ENCODE results near the gene BICD2.

The BICD2 gene

DNA sequence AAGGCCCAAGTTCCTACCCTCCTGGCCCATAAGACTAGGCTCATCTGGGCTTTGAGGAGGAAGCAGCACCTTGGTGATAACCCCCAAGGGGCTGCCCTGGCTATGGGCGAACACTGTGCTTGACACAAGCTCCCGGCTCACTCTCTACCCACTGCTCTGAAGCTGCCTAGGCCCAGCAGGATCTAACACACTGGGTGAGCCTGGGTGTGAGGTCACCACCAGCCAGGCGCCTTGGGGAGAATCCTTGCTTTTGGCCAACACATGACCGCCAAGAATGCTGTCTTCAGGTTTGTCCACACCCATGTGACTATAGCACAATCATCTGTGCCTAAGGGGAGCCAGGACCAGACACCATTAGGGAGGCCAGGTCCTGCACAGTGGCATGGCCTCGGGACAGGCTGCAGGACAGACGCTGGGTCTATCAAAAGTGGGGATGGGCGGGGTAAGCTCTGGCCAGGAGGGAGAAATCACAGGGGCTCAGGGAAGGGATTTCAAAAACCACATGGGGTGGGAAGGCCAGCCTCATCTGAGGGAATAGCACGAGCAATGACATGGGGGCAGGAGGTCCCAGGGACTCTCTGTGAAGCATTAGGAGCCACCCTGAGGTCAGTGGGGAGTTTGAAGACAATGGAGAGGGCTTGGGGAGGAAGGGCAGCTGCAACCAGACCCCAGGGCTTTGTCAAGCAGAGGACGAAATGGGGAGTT, 29.6 kb downstream of the BICD2 start:
- Histone ChIP-seq H3K9me2 (replicated peaks; ENCODE audit: insufficient read depth, low read length) (no peaks in the 10 kb centered on the region), H3K27ac (ENCODE audit: low read length) (no peak overlapping the region), H3K4me2 (ENCODE audit: low read depth, low read length) (no peak overlapping the region), H3K4me1 (ENCODE audit: low read length) (peaks cover 39% of the 10 kb centered on the region), H3K9ac (ENCODE audit: low read length) (no peak overlapping the region), H4K20me1 (ENCODE audit: insufficient read depth, low read length) (peaks cover 51% of the 10 kb centered on the region), H3F3A (ENCODE audit: insufficient read depth, low read length) (peaks cover 27% of the 10 kb centered on the region), H3K4me3 (ENCODE audit: low read length) (no peak overlapping the region), H3K9me3 (replicated peaks; ENCODE audit: insufficient read depth, low read length) (no peaks in the 10 kb centered on the region), H2AFZ (ENCODE audit: low read length) (no peak overlapping the region), H3K27me3 (replicated peaks; ENCODE audit: insufficient read depth, low read length) (no peaks in the 10 kb centered on the region), H3K79me2 (ENCODE audit: low read length) (peaks cover 98% of the 10 kb centered on the region), H3K36me3 (replicated peaks; ENCODE audit: insufficient read depth, low read length) (no peaks in the 10 kb centered on the region)
- TF ChIP-seq EZH2 (optimal IDR thresholded peaks at IDR 0.05; ENCODE audit: low read depth, low read length) (no peak), EZH2phosphoT487 (IDR thresholded peaks at IDR 0.05; ENCODE audit: low read length) (no peak)
- TF ChIP-seq, protein P1, sequence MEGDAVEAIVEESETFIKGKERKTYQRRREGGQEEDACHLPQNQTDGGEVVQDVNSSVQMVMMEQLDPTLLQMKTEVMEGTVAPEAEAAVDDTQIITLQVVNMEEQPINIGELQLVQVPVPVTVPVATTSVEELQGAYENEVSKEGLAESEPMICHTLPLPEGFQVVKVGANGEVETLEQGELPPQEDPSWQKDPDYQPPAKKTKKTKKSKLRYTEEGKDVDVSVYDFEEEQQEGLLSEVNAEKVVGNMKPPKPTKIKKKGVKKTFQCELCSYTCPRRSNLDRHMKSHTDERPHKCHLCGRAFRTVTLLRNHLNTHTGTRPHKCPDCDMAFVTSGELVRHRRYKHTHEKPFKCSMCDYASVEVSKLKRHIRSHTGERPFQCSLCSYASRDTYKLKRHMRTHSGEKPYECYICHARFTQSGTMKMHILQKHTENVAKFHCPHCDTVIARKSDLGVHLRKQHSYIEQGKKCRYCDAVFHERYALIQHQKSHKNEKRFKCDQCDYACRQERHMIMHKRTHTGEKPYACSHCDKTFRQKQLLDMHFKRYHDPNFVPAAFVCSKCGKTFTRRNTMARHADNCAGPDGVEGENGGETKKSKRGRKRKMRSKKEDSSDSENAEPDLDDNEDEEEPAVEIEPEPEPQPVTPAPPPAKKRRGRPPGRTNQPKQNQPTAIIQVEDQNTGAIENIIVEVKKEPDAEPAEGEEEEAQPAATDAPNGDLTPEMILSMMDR (IDR thresholded peaks at IDR 0.05; ENCODE audit: low read length): no peak
- no peak for DNase-seq

DNA sequence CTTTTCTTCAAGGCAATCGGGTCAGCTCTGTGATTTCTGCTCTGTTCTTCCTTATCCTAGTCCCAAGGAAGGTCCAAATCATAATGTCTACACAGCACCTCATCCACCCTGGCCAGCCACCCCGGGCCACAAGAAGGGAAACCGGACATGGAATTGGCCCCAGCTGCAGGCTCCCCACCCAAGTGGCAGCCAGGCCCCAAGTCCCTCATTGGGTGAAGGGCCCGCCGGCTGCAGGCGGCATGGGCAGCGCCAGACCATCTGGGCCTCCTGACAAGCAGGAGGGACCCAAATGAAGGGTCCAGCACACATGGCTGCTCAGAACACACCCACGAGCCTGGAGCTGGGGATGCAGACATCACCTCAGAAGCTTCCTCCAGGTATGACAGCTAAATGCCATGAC, 33.7 kb downstream of the BICD2 start:
- Histone ChIP-seq H3K4me2 (ENCODE audit: low read depth, low read length) (no peak overlapping the region), H4K20me1 (ENCODE audit: insufficient read depth, low read length) (peaks cover 44% of the 10 kb centered on the region), H3K9ac (ENCODE audit: low read length) (no peak overlapping the region), H3K4me1 (ENCODE audit: low read length) (no peaks in the 10 kb centered on the region; the same call in 1 of the 2 replicates), H3K9me3 (replicated peaks; ENCODE audit: insufficient read depth, low read length) (no peaks in the 10 kb centered on the region), H3K36me3 (replicated peaks; ENCODE audit: insufficient read depth, low read length) (0 out of 2 replicates have a peak, but pooled peaks cover 6% of the 10 kb centered on the region), H2AFZ (ENCODE audit: low read length) (no peak overlapping the region), H3F3A (ENCODE audit: insufficient read depth, low read length) (no peaks in the 10 kb centered on the region), H3K27ac (ENCODE audit: low read length) (no peak overlapping the region), H3K4me3 (ENCODE audit: low read length) (no peak overlapping the region), H3K79me2 (ENCODE audit: low read length) (peaks cover 100% of the 10 kb centered on the region), H3K27me3 (replicated peaks; ENCODE audit: insufficient read depth, low read length) (no peaks in the 10 kb centered on the region), H3K9me2 (replicated peaks; ENCODE audit: insufficient read depth, low read length) (no peaks in the 10 kb centered on the region)
- TF ChIP-seq EZH2phosphoT487 (IDR thresholded peaks at IDR 0.05; ENCODE audit: low read length) (no peak), EZH2 (optimal IDR thresholded peaks at IDR 0.05; ENCODE audit: low read depth, low read length) (no peak)
- TF ChIP-seq, protein P1 (IDR thresholded peaks at IDR 0.05; ENCODE audit: low read length): no peak
- no peak for DNase-seq

DNA sequence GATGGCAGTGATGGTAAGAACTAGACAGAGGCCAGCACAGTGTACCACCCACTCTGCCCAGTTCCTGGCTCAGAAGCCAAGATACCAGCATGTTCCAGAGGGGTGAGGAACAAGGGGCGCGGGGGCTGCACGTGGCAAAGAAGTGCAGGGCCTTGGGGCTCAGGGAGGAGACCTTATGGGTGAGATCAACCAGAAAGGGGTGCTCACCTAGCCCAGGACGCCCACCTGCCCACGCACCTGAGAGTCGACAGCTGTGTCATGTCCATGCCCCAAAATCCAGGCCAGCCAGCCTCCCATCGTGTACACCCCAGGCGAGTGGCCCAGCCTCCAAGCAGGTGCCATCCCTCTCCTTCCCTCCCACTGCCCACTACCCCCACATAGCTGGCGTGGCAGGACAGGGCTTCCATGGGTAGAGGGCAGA, 34.9 kb downstream of the BICD2 start:
- Histone ChIP-seq H3K4me1 (ENCODE audit: low read length) (no peaks in the 10 kb centered on the region), H3K27me3 (replicated peaks; ENCODE audit: insufficient read depth, low read length) (no peaks in the 10 kb centered on the region), H2AFZ (ENCODE audit: low read length) (no peak overlapping the region), H3K27ac (ENCODE audit: low read length) (no peak overlapping the region), H3K4me3 (ENCODE audit: low read length) (no peak overlapping the region), H3K36me3 (replicated peaks; ENCODE audit: insufficient read depth, low read length) (0 out of 2 replicates have a peak, but pooled peaks cover 6% of the 10 kb centered on the region), H3F3A (ENCODE audit: insufficient read depth, low read length) (no peaks in the 10 kb centered on the region), H3K9me3 (replicated peaks; ENCODE audit: insufficient read depth, low read length) (no peaks in the 10 kb centered on the region), H3K9me2 (replicated peaks; ENCODE audit: insufficient read depth, low read length) (no peaks in the 10 kb centered on the region), H3K9ac (ENCODE audit: low read length) (no peak overlapping the region), H3K4me2 (ENCODE audit: low read depth, low read length) (no peak overlapping the region), H4K20me1 (ENCODE audit: insufficient read depth, low read length) (peaks cover 35% of the 10 kb centered on the region), H3K79me2 (ENCODE audit: low read length) (peaks cover 100% of the 10 kb centered on the region)
- TF ChIP-seq EZH2phosphoT487 (IDR thresholded peaks at IDR 0.05; ENCODE audit: low read length): no peak
- no peak for TF ChIP-seq EZH2 (optimal IDR thresholded peaks at IDR 0.05; ENCODE audit: low read depth, low read length)
- TF ChIP-seq, protein P1 (IDR thresholded peaks at IDR 0.05; ENCODE audit: low read length): no peak
- DNase-seq: no peak

Measured in MM.1S (cell line).